ENCODE measurements around the gene IRF6. TPM values are rescaled to one million over a fixed set of nuclear protein-coding genes. Genes with fewer than 3 reads are reported as not detected.
A peak's percentile ranks its signal among the peaks of the same experiment; 100 is the strongest.

Gene IRF6
- total RNA-seq, 2 experiments from 2014 or later = 1.7 to 2.0 TPM

DNA sequence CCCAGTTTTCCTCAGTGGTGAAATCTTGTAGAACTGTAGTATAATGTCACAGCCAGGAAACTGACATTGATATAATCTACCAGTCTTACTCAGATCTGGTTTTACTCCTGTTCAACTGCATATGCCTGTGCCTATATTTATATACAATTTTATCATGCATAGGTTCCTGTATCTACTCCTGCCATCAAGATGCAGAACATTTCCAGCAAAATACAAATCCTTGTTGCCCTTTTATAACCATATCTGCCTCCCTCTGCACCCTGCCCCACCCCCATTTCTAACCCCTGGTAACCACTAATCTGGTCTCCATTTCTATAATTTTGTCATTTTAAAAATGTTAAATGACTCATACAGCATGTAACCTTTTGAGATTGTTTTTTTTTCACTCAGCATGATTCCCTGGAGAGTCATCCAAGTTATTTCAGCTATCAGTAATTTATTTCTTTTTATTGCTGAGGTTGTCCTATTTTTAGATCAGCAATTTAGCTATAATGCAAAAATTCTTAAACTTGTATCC lies 29.9 kb upstream of the IRF6 start:
- DNase-seq (no peak), ATAC-seq (ENCODE audit: low read depth) (no peak)
- Mint-ChIP-seq H3K4me3 (no peak overlapping the region), H3K27me3 (no peaks in the 10 kb centered on the region), H3K4me1 (peaks cover 11% of the 10 kb centered on the region), H3K36me3 (peaks cover 32% of the 10 kb centered on the region), H3K27ac (no peak overlapping the region), H3K9me3 (no peaks in the 10 kb centered on the region)
- POLR2A ChIA-PET = no interaction called here

- POLR2A ChIA-PET = no interaction called here
- DNase-seq (no peak), ATAC-seq (ENCODE audit: low read depth) (no peak)
- Mint-ChIP-seq H3K9me3 (no peaks in the 10 kb centered on the region), H3K27ac (peak overlapping the region; percentile 17), H3K36me3 (peaks cover 22% of the 10 kb centered on the region), H3K27me3 (no peaks in the 10 kb centered on the region), H3K4me1 (peaks cover 34% of the 10 kb centered on the region), H3K4me3 (no peak overlapping the region)
These were observed 25.7 kb upstream of the IRF6 start for GRCh38 chr1:209831615-209832014.

- Mint-ChIP-seq H3K27ac (no peak overlapping the region), H3K4me3 (no peak overlapping the region), H3K4me1 (peaks cover 34% of the 10 kb centered on the region), H3K9me3 (no peaks in the 10 kb centered on the region), H3K27me3 (no peaks in the 10 kb centered on the region), H3K36me3 (peaks cover 22% of the 10 kb centered on the region)
- no peak for ATAC-seq (ENCODE audit: low read depth)
- POLR2A ChIA-PET = no interaction called here
- no peak for DNase-seq
These were observed 24.8 kb upstream of the IRF6 start for GRCh38 chr1:209830722-209831121.

- POLR2A ChIA-PET = no interaction called here
- Mint-ChIP-seq H3K4me3 (peak overlapping the region; percentile 77), H3K27me3 (no peaks in the 10 kb centered on the region), H3K27ac (no peak overlapping the region), H3K9me3 (no peaks in the 10 kb centered on the region), H3K36me3 (peaks cover 17% of the 10 kb centered on the region), H3K4me1 (peaks cover 31% of the 10 kb centered on the region)
- ATAC-seq (ENCODE audit: low read depth) = no peak
- no peak for DNase-seq
These were observed 23.8 kb upstream of the IRF6 start for GRCh38 chr1:209829716-209830115.

DNA sequence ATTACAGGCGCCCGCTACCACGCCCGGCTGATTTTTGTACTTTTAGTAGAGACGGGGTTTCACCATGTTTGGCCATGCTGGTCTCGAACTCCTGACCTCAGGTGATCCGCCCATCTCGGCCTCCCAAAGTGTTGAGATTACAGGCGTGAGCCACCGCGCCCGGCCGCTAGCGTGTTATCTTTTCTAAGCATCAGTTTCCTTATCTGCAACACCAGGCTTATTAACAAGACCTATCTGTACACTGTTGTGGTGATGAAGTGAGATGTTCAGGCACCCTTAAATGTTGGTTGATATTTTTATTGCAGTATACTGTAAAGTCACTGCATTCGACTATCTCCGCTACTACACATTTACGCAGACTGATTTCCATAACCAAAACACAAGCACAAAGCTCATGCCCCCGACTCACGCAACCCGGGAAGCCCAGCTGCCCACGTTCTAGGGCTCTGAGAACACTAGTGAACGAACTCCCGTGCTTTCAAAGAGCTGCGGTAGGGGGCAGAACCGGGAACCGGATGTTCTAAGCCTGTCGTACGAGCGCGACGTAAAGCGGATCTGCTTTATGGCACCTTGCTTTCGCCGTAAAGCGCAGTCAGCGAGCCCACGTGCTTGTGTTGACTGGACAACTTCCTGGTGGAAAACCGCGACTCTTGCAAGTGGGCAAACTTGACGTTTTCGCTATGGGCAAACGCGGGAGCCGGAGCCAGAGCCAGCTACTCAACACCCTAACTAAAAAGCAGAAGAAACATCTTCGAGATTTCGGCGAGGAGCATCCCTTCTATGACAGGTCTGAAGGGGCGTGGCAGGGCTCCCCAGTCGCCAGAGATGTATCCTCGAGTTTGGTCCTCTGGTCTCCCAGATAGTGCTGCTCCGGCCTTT lies 21.7 kb upstream of the IRF6 start, which contains the start of gene UTP25:
Gene UTP25, plus strand, starts transcription at position 589 of the 879 bp plus-strand sequence. Its CDS starts 92 bp downstream, at position 681.
- Mint-ChIP-seq H3K36me3 (peaks cover 7% of the 10 kb centered on the region), H3K4me1 (peaks cover 31% of the 10 kb centered on the region), H3K4me3 (peak within 1 kb of the TSS; percentile 85), H3K27ac (peak within 1 kb of the TSS; percentile 92), H3K27me3 (no peaks in the 10 kb centered on the region), H3K9me3 (no peaks in the 10 kb centered on the region)
- peak; percentile 88 for DNase-seq
- POLR2A ChIA-PET = interaction anchor here (0.8 to 1.1 kb wide), 8 partner anchors 10 to 71 kb away, joined by 3 to 8 read pairs (median 4); partner anchors contain the start of genes C1orf74 and TRAF3IP3
- peak; percentile 89 for ATAC-seq (ENCODE audit: low read depth)

DNA sequence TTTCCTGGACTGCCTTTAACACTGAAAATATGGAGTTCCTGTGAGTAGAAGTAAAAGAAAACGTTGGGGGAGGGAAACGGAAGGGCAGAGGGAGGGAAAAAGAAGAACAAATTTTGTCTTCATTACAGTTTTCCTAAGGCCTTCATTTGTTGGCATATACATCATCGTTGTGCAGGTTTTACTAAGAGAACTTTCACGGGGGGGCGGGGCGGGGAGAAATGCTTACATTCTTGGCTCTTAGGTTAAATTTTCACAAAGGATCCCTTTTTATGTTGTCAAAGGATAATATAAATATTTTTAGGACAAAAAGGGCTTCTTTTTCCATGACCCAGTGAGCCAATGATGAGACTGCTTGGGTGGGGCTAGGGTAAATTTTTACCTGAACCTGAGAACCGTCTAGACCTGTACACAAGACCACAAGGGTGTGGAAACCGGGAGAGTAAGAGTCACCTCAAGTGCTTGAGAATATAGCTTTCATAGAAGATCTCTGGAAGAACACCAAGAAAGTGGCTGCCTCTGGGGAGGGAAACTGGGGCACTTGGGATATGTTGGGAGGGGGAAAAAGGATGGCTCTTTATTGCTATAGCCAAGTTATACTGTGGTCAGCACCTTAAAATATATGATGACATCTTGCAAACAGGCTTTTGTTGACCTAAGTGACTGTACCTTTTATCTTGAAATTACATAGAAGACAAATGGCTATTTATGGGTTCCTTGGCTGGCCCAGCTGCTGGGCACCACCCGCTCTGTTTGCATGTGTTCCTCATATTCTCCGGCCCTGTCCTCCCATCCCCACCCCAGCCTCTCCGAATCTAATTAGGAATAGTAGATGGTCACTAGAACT lies 19.9 kb upstream of the IRF6 start:
- H3K4me3 Mint-ChIP-seq = no peak overlapping the region
- no peak overlapping the region for H3K27ac Mint-ChIP-seq
- ATAC-seq (ENCODE audit: low read depth) (no peak), DNase-seq (no peak)
- H3K4me1 Mint-ChIP-seq = peaks cover 30% of the 10 kb centered on the region
- H3K9me3 Mint-ChIP-seq = no peaks in the 10 kb centered on the region
- H3K27me3 Mint-ChIP-seq = peaks cover 5% of the 10 kb centered on the region
- H3K36me3 Mint-ChIP-seq = peaks cover 4% of the 10 kb centered on the region
- POLR2A ChIA-PET = no interaction called here

- ATAC-seq (ENCODE audit: low read depth) (peak; percentile 38), DNase-seq (no peak)
- POLR2A ChIA-PET = interaction anchor here (2.1 kb wide), 1 partner anchor 54 kb away, joined by 10 read pairs; no protein-coding TSS in a partner anchor
- peaks cover 15% of the 10 kb centered on the region for H3K4me1 Mint-ChIP-seq
- H3K4me3 Mint-ChIP-seq = no peak overlapping the region
- peaks cover 1% of the 10 kb centered on the region for H3K36me3 Mint-ChIP-seq
- H3K27ac Mint-ChIP-seq = no peak overlapping the region
- no peaks in the 10 kb centered on the region for H3K9me3 Mint-ChIP-seq
- peaks cover 10% of the 10 kb centered on the region for H3K27me3 Mint-ChIP-seq
These were observed 17.4 kb upstream of the IRF6 start for GRCh38 chr1:209823143-209824041.

GRCh38 chr1:209822706-209823105 lies 16.8 kb upstream of the IRF6 start:
- no peak for ATAC-seq (ENCODE audit: low read depth)
- DNase-seq = no peak
- peaks cover 15% of the 10 kb centered on the region for H3K4me1 Mint-ChIP-seq
- POLR2A ChIA-PET = interaction anchor here (2.1 kb wide), 1 partner anchor 54 kb away, joined by 10 read pairs; no protein-coding TSS in a partner anchor
- H3K36me3 Mint-ChIP-seq = peaks cover 1% of the 10 kb centered on the region
- H3K9me3 Mint-ChIP-seq = no peaks in the 10 kb centered on the region
- no peak overlapping the region for H3K27ac Mint-ChIP-seq
- no peak overlapping the region for H3K4me3 Mint-ChIP-seq
- H3K27me3 Mint-ChIP-seq = peaks cover 10% of the 10 kb centered on the region

- ATAC-seq (ENCODE audit: low read depth) (no peak), DNase-seq (no peak)
- H3K27ac Mint-ChIP-seq = no peak overlapping the region
- peaks cover 6% of the 10 kb centered on the region for H3K4me1 Mint-ChIP-seq
- no peaks in the 10 kb centered on the region for H3K36me3 Mint-ChIP-seq
- H3K4me3 Mint-ChIP-seq = no peak overlapping the region
- POLR2A ChIA-PET = no interaction called here
- no peaks in the 10 kb centered on the region for H3K9me3 Mint-ChIP-seq
- H3K27me3 Mint-ChIP-seq = peaks cover 10% of the 10 kb centered on the region
These were observed 15.0 kb upstream of the IRF6 start for GRCh38 chr1:209820986-209821385.

- POLR2A ChIA-PET = no interaction called here
- Mint-ChIP-seq H3K9me3 (no peaks in the 10 kb centered on the region), H3K4me3 (no peak overlapping the region), H3K27ac (no peak overlapping the region), H3K36me3 (no peaks in the 10 kb centered on the region), H3K27me3 (peaks cover 10% of the 10 kb centered on the region), H3K4me1 (peaks cover 6% of the 10 kb centered on the region)
- DNase-seq = no peak
- ATAC-seq (ENCODE audit: low read depth) = no peak
These were observed 13.1 kb upstream of the IRF6 start for GRCh38 chr1:209819058-209819457.

- DNase-seq (no peak), ATAC-seq (ENCODE audit: low read depth) (no peak)
- no peaks in the 10 kb centered on the region for H3K9me3 Mint-ChIP-seq
- POLR2A ChIA-PET = no interaction called here
- H3K4me1 Mint-ChIP-seq = peaks cover 2% of the 10 kb centered on the region
- no peak overlapping the region for H3K27ac Mint-ChIP-seq
- no peaks in the 10 kb centered on the region for H3K36me3 Mint-ChIP-seq
- peaks cover 10% of the 10 kb centered on the region for H3K27me3 Mint-ChIP-seq
- no peak overlapping the region for H3K4me3 Mint-ChIP-seq
These were observed 11.7 kb upstream of the IRF6 start for GRCh38 chr1:209817691-209818090.

DNA sequence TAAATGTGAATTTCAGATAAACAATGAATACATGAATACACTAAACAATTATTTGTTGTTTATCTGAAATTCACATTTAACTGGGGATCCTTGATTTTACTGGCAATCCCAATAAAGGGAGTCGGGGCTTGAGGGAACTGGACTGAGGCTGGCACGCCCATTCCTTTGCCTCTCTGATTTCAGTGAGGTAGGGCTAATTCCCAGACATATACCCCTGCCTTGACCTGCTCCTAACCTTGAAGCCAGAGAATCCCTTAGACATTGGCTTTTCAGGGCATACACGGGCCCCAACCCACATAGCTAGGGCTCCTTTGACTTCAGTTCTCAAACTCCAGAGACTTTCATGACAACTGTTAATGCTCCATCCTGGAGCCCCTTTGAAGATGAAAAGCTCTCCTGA lies 11.0 kb upstream of the IRF6 start:
- Mint-ChIP-seq H3K27me3 (peaks cover 9% of the 10 kb centered on the region), H3K9me3 (no peaks in the 10 kb centered on the region), H3K27ac (no peak overlapping the region), H3K4me1 (no peaks in the 10 kb centered on the region), H3K4me3 (no peak overlapping the region), H3K36me3 (no peaks in the 10 kb centered on the region)
- POLR2A ChIA-PET = no interaction called here
- no peak for ATAC-seq (ENCODE audit: low read depth)
- no peak for DNase-seq
